Ectodermal cell (in vitro differentiated cells): ENCODE data around the gene LZTS2.
A peak's percentile ranks its signal among the peaks of the same experiment; 100 is the strongest.
"Not testable (repeated sequence)": the region's sequence is repeated elsewhere in the genome, so short reads cannot be mapped to it uniquely, and the experiment has no call there.

Source experiments
- H3K27ac ChIP-seq: 2 replicates; pipeline ENCODE4 v1.7.0; 2013; ENCODE audit warnings: mild to moderate bottlenecking, low read depth, low read length; ENCODE audit not compliant: insufficient read depth, poor library complexity, severe bottlenecking
- H3K27me3 ChIP-seq: 2 replicates; pipeline ENCODE4 v1.7.0; 2013; ENCODE audit warnings: mild to moderate bottlenecking, low read length; ENCODE audit not compliant: insufficient read depth, control insufficient read depth, poor library complexity, severe bottlenecking
- H3K36me3 ChIP-seq: one replicate; pipeline ENCODE4 v1.7.0; 2013; ENCODE audit warnings: low read length; ENCODE audit not compliant: control insufficient read depth, insufficient read depth
- H3K4me1 ChIP-seq: one replicate; pipeline ENCODE4 v1.7.0; 2013; ENCODE audit warnings: low read length; ENCODE audit not compliant: control insufficient read depth, insufficient read depth
- H3K4me3 ChIP-seq: 2 replicates; pipeline ENCODE4 v1.7.0; 2013; ENCODE audit warnings: low read depth, low read length, control low read depth; ENCODE audit not compliant: insufficient read depth
- H3K9me3 ChIP-seq: 2 replicates; pipeline ENCODE4 v1.7.0; 2013; ENCODE audit warnings: mild to moderate bottlenecking, low read length, moderate library complexity; ENCODE audit not compliant: control insufficient read depth
- WGBS, 2 experiments: methylation state at CpG; one replicate each; pipeline ENCODE4 v1.1.7; 2013; ENCODE audit warnings: missing lambda C conversion rate in 2 of 2; 5-methylcytosine and 5-hydroxymethylcytosine counted together

Gene LZTS2

DNA sequence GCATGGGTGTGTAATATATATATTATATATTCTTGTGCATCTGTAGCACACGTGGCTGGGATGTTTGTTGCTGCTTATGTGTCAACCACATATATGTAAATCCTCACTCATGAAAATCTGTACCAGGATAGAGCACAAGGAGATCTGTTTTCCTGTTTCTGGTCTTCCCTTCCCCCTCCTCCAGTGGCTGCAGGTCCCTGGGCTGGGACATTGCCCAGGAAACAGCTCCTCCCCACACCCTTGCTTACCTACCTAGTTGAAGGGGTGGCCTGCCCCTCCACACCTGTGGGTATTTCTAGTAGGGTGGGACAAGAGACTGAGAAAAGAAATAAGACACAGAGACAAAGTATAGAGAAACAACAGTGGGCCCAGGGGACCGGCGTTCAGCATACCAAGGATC lies 33.7 kb downstream of the LZTS2 start:
- Histone ChIP-seq H3K9me3 (no peaks in the 10 kb centered on the region), H3K27me3 (peaks cover 89% of the 10 kb centered on the region), H3K4me1 (peaks cover 44% of the 10 kb centered on the region), H3K27ac (no peak overlapping the region), H3K36me3 (no peaks in the 10 kb centered on the region), H3K4me3 (no peak overlapping the region)
- WGBS, 2 experiments = 33 to 63% methylated on average over 1 of the region's 3 CpGs

DNA sequence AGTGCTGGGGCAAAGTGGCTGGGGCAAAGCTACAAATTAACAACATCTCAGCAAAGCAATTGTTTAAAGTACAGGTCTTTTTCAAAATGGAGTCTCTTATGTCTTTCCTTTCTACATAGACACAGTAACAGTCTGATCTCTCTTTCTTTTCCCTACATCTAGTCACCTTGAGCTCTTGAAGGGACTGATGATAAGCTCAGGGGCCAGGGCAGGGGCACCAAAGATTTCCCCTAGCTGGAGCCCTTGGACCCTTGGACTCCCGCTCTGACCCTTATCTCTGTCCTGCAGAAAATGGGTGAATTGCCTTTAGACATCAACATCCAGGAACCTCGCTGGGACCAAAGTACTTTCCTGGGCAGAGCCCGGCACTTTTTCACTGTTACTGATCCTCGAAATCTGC lies 34.8 kb downstream of the LZTS2 start:
- Histone ChIP-seq H3K4me1 (peaks cover 35% of the 10 kb centered on the region), H3K27me3 (peaks cover 90% of the 10 kb centered on the region)
- not testable (repeated sequence) for H3K4me3 ChIP-seq, H3K27ac ChIP-seq, H3K36me3 ChIP-seq, H3K9me3 ChIP-seq
- WGBS, 2 experiments = 89 to 95% methylated on average over 4 of the region's 4 CpGs

DNA sequence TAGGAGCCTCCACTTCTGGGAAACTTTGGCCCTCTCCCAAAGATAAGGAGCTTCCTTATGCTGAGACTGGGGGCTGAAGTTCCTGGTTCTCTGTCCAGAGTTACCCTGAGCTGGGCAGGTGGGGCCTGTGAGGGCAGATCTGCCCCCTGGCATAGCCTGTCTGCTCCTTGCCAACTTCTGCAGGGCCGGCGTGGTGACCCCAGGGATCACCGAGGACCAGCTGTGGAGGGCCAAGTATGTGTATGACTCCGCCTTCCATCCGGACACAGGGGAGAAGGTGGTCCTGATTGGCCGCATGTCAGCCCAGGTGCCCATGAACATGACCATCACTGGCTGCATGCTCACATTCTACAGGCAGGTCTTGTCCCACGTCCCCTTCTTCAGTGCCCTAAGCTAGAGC lies 35.7 kb downstream of the LZTS2 start:
- Histone ChIP-seq H3K4me1 (peaks cover 26% of the 10 kb centered on the region), H3K27ac (no peak overlapping the region), H3K4me3 (no peak overlapping the region), H3K27me3 (peaks cover 90% of the 10 kb centered on the region), H3K9me3 (no peaks in the 10 kb centered on the region), H3K36me3 (no peaks in the 10 kb centered on the region)
- 88 to 89% methylated on average over 7 of the region's 7 CpGs for WGBS, 2 experiments

DNA sequence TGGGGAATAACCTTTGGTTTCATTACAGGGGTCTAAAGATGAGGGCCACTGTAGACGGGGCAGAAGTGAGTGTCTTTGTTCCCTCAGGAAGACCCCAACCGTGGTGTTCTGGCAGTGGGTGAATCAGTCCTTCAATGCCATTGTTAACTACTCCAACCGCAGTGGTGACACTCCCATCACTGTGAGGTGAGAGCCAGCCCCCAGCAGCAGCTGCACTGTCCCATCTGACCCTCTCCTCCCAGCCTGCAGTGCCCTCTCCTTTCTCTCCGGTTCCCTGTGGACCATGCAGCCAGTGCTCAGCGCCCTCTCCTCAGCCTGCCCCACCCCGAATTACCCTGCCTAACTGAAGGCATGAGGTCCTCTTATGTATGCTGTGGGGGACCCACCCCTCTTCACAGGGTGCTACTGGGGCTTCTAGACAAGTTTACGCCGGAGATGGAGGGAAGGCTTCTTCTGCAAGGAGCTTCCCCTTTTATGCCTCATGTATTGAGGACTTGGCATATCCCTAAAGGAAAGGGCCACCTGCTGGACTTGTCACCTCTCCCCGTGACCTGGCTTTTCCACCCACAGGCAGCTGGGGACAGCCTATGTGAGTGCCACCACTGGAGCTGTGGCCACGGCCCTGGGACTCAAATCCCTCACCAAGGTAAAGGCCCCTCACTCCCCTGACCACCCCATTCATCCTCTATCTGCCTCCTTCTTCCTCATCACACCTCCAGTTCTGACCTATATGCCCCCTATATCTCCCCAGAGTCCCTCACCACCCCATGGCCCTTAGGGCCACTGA lies 36.5 kb downstream of the LZTS2 start:
- WGBS, 2 experiments = 78% methylated on average over 10 of the region's 10 CpGs
- H3K36me3 ChIP-seq = no peaks in the 10 kb centered on the region
- no peaks in the 10 kb centered on the region for H3K9me3 ChIP-seq
- H3K4me1 ChIP-seq = peaks cover 20% of the 10 kb centered on the region
- no peak overlapping the region for H3K27ac ChIP-seq
- peaks cover 83% of the 10 kb centered on the region for H3K27me3 ChIP-seq
- H3K4me3 ChIP-seq = no peak overlapping the region

DNA sequence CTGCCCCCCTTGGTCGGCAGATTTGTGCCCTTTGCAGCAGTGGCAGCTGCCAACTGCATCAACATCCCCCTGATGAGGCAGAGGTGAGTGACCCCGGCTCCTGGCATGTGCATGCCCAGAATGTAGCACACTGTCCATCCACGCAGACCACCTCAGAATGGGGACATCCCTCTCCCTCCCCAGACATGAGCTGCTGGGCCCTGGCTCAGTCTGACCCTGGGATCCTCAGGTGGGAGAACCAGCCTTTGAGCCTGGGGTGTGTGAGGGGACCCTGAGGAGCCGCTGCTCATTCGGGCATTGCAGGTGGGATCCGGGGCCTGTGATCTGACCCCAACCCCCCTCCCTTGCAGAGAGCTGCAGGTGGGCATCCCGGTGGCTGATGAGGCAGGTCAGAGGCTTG lies 37.1 kb downstream of the LZTS2 start:
- H3K27ac ChIP-seq = no peak overlapping the region
- peaks cover 14% of the 10 kb centered on the region for H3K4me1 ChIP-seq
- H3K9me3 ChIP-seq = no peaks in the 10 kb centered on the region
- H3K4me3 ChIP-seq = no peak overlapping the region
- WGBS, 2 experiments = 76 to 81% methylated on average over 7 of the region's 7 CpGs
- peaks cover 77% of the 10 kb centered on the region for H3K27me3 ChIP-seq
- H3K36me3 ChIP-seq = no peaks in the 10 kb centered on the region

DNA sequence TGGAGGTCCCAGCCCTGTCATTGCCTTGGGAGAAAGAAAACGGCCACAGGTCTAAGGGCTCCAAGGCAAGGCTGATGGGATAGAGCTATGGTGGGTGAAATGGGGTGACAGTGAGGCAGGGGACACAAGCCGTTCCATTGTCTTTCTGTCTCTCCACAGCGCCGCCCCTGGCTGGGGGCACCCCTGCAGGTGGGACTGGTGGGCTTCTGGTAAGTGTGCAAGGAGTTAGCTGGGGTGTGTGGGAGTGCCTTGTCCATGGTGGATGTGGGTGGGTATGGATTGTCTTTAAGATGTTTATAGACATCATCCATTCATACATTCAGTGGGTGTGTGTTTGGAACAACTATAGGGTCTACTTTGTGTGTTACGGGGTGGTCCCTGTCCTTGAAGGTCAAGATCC lies 38.9 kb downstream of the LZTS2 start:
- Histone ChIP-seq H3K36me3 (no peaks in the 10 kb centered on the region), H3K9me3 (no peaks in the 10 kb centered on the region), H3K27me3 (peaks cover 62% of the 10 kb centered on the region), H3K4me1 (peaks cover 4% of the 10 kb centered on the region), H3K4me3 (no peak overlapping the region), H3K27ac (no peak overlapping the region)
- 73 to 80% methylated on average over 5 of the region's 5 CpGs for WGBS, 2 experiments

DNA sequence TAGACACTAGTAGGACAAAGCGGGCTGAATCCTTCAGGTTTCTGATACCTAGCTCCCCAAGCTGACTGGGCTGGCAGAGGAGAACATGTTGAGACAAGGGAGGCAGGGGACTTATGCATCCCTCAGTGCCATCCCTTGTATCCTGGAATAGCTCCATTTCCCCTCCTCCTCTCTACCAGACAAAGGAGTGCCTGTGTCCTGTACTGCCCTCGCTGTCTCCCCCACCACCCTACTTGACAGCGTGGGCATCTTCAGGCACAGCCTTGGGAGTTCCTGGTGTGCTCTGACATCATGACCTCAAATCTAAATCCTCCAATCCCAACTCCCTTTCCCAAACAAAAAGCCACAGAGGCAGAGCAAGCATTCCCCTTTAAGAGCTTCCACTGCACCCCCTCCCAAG lies 40.5 kb downstream of the LZTS2 start:
- H3K4me1 ChIP-seq = peaks cover 7% of the 10 kb centered on the region
- H3K4me3 ChIP-seq = no peak overlapping the region
- H3K27ac ChIP-seq = no peak overlapping the region
- H3K36me3 ChIP-seq = no peaks in the 10 kb centered on the region
- H3K27me3 ChIP-seq = peaks cover 62% of the 10 kb centered on the region
- no peaks in the 10 kb centered on the region for H3K9me3 ChIP-seq
- 84 to 87% methylated on average over 3 of the region's 3 CpGs for WGBS, 2 experiments

DNA sequence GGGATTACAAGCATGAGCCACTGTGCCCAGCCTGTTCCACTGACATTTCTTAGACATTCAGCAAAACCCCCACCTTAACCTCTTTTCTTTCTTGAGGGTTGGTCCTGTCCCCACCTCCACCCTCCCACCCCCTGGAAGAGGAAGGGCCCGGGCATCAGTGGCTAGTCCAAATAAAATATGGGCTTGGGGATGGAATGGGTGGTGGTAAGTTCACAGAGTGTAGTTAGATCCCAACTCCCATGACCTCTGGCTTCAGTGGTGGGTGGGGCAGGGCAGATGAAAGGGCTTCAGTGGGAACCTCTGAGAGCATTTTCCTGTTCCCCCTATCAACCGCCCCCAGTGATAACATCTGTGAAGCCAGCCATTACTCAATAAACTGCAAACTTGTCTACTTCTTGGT lies 41.2 kb downstream of the LZTS2 start:
- no peaks in the 10 kb centered on the region for H3K36me3 ChIP-seq
- 9 to 56% methylated on average over 1 to 2 of the region's 2 CpGs for WGBS, 2 experiments
- H3K9me3 ChIP-seq = no peaks in the 10 kb centered on the region
- peaks cover 7% of the 10 kb centered on the region for H3K4me1 ChIP-seq
- H3K4me3 ChIP-seq = no peak overlapping the region
- no peak overlapping the region for H3K27ac ChIP-seq
- peaks cover 62% of the 10 kb centered on the region for H3K27me3 ChIP-seq

DNA sequence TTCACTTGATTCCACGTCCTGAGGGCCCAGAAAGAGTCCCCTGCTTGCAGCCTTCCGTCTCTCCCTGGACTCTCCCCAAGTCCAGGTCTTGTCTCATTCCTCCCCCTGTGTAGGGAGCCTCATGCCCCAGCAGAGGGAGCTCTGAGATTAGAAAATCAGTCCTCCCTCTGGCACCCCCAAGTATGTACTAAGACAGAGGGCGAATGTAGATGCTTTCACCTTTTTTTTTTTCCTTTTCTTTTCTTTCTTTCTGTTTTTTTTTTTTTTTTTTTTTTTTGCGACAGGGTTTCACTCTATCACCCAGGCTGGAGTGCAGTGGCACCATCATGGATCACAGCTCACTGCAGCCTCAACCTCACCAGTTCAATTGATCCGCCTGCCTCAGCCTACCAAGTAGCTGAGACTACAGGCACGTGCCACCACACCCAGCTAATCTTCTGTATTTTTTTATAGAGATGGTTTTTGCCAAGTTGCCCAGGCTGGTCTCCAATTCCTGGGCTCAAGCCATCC lies 41.7 kb downstream of the LZTS2 start:
- Histone ChIP-seq H3K4me1 (peaks cover 7% of the 10 kb centered on the region), H3K27me3 (peaks cover 62% of the 10 kb centered on the region), H3K27ac (no peak overlapping the region), H3K4me3 (no peak overlapping the region), H3K9me3 (no peaks in the 10 kb centered on the region), H3K36me3 (no peaks in the 10 kb centered on the region)
- 33 to 35% methylated on average over 5 to 6 of the region's 6 CpGs for WGBS, 2 experiments

DNA sequence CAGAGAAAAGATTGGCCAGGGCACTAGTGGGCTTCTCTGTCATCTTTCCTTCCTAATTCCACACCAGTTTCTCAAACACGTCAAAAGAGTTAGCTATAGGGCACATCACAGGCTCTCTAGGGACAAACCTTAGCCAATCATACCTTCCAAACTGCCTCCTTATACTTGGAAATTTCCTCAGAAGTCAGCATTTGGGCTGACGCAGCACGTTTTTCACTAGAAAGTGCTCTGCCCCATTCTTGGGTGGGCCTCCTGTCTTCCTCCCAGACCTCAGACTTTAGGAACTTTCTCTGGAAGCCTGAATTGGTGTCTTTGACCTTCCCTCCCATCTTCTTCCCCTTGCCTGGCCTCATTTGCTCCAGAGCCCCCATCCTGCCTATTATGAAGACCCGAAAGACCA lies 42.5 kb downstream of the LZTS2 start:
- no peaks in the 10 kb centered on the region for H3K9me3 ChIP-seq
- no peak overlapping the region for H3K27ac ChIP-seq
- peak overlapping the region; percentile 31 for H3K4me3 ChIP-seq
- WGBS, 2 experiments = 87% methylated on average over 4 of the region's 4 CpGs
- peaks cover 63% of the 10 kb centered on the region for H3K27me3 ChIP-seq
- H3K4me1 ChIP-seq = peaks cover 9% of the 10 kb centered on the region
- no peaks in the 10 kb centered on the region for H3K36me3 ChIP-seq
